Muscle layer of colon (tissue), 2 donors: Measurements from ENCODE around the gene SLAMF9.

Experiments used
- H3K27ac ChIP-seq: one replicate; pipeline ENCODE4 v1.7.0; 2013; ENCODE audit warnings: low read depth, mild to moderate bottlenecking, low read length, moderate library complexity
- H3K27me3 ChIP-seq, 2 donors: one replicate each; pipeline ENCODE4 v1.7.0; 2013; ENCODE audit warnings: low read length in 2 of 2, mild to moderate bottlenecking in 2 of 2; ENCODE audit not compliant: insufficient read depth in 2 of 2, control insufficient read depth in 1 of 2
- H3K36me3 ChIP-seq: one replicate; pipeline ENCODE4 v1.7.0; 2013; ENCODE audit warnings: mild to moderate bottlenecking, low read length; ENCODE audit not compliant: insufficient read depth
- H3K4me1 ChIP-seq: one replicate; pipeline ENCODE4 v1.7.0; 2013; ENCODE audit warnings: mild to moderate bottlenecking, low read length; ENCODE audit not compliant: insufficient read depth
- H3K4me3 ChIP-seq, 2 donors: one replicate each; pipeline ENCODE4 v1.7.0; 2013; ENCODE audit warnings: low read length in 2 of 2, low read depth in 1 of 2, mild to moderate bottlenecking in 1 of 2, moderate library complexity in 1 of 2
- H3K9ac ChIP-seq: one replicate; pipeline ENCODE4 v1.7.0; 2013; ENCODE audit warnings: low read length
- H3K9me3 ChIP-seq: one replicate; pipeline ENCODE4 v1.7.0; 2013; ENCODE audit warnings: mild to moderate bottlenecking, low read length
- donor health status: abdominal sarcoma.
- donor health status: Adenocarcinoma of cecum.

Gene SLAMF9

GRCh38 chr1:159953536-159954515 is at the start of gene SLAMF9:
SLAMF9 (minus strand) TSS chr1:159954237; CDS start chr1:159954137, 100 bp downstream.
- Histone ChIP-seq H3K9ac (no peak within 1 kb of the TSS), H3K36me3 (no peaks in the 10 kb centered on the region), H3K4me1 (peaks cover 11% of the 10 kb centered on the region), H3K27ac (no peak within 1 kb of the TSS), H3K27me3 (no peaks in the 10 kb centered on the region), H3K9me3 (no peaks in the 10 kb centered on the region), H3K4me3 (no peak within 1 kb of the TSS)

DNA sequence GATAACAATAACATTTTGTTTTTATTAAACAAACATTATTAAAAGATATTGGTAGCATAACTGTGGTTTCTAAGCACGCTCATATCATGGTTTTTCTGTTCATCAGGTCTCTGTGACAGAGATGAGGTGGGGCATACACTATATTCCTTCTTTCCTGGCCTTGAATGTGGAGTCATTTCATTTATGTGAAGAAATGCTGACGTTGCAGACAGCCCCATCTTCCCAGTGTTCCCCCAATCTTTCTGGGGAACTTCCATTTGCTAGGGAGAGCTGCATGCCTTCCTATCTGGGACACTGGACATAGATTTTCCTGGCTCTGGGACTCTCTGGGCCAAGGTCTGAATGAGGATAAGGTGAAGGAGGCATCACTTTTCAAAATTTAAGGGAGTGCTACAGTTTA is 47.4 kb upstream of the SLAMF9 start:
- Histone ChIP-seq H3K4me3 (no peak overlapping the region), H3K27ac (no peak overlapping the region), H3K27me3 (no peaks in the 10 kb centered on the region), H3K9me3 (no peaks in the 10 kb centered on the region), H3K4me1 (peaks cover 3% of the 10 kb centered on the region), H3K36me3 (no peaks in the 10 kb centered on the region), H3K9ac (no peak overlapping the region)

GRCh38 chr1:159999204-159999603 is 45.2 kb upstream of the SLAMF9 start:
- Histone ChIP-seq H3K9me3 (no peaks in the 10 kb centered on the region), H3K36me3 (no peaks in the 10 kb centered on the region), H3K4me1 (peaks cover 6% of the 10 kb centered on the region), H3K9ac (no peak overlapping the region), H3K27ac (no peak overlapping the region), H3K27me3 (no peaks in the 10 kb centered on the region), H3K4me3 (no peak overlapping the region)

DNA sequence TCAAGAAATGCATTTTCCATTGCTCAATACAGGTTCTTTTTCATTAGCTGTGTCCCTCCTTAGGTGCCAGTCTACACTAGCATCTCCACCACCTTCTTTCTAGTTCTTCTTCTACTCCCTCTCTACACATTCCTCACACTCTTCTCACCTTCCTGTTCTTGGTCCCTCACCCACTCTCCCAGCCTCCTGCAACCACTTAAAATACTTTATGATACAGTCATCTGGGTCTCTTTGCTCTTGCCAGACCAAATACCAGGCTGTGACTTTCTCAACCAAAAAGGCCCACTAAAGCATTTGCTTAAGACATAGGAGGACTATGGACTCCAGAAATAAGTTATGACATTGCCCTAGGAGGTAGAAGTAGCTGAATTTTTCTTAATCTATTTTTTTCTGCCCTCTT is 42.6 kb upstream of the SLAMF9 start:
- H3K9ac ChIP-seq: no peak overlapping the region
- no peaks in the 10 kb centered on the region for H3K9me3 ChIP-seq
- H3K4me1 ChIP-seq: peaks cover 6% of the 10 kb centered on the region
- H3K27ac ChIP-seq: no peak overlapping the region
- no peak overlapping the region for H3K4me3 ChIP-seq
- H3K27me3 ChIP-seq: no peaks in the 10 kb centered on the region
- no peaks in the 10 kb centered on the region for H3K36me3 ChIP-seq

- Histone ChIP-seq H3K9me3 (no peaks in the 10 kb centered on the region), H3K27ac (no peak overlapping the region), H3K36me3 (no peaks in the 10 kb centered on the region), H3K9ac (no peak overlapping the region), H3K4me3 (no peak overlapping the region), H3K27me3 (no peaks in the 10 kb centered on the region), H3K4me1 (peaks cover 9% of the 10 kb centered on the region)
Observed at GRCh38 chr1:159994896-159995295, 40.9 kb upstream of the SLAMF9 start.

DNA sequence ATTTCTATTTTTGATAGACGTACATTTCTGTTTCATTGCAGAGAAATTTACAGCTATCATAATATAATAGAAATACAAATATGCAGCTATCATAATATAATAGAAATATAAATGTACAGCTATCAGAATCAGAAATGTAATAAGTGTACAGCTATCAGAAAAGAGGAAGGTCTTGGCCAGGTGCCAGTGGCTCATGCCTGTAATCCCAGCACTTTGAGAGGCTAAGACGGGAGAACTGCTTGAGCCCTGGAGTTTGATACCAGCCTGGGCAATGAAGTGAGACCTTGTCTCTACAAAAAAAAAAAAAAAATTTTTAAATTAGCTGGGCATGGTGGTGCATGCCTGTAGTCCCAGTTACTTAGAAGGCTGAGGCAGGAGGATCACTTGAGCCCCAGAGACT is 39.9 kb upstream of the SLAMF9 start:
- no peaks in the 10 kb centered on the region for H3K27me3 ChIP-seq
- no peak overlapping the region for H3K27ac ChIP-seq
- H3K9ac ChIP-seq: no peak overlapping the region
- H3K4me1 ChIP-seq: peaks cover 17% of the 10 kb centered on the region
- no peak overlapping the region for H3K4me3 ChIP-seq
- H3K36me3 ChIP-seq: no peaks in the 10 kb centered on the region
- no peaks in the 10 kb centered on the region for H3K9me3 ChIP-seq

DNA sequence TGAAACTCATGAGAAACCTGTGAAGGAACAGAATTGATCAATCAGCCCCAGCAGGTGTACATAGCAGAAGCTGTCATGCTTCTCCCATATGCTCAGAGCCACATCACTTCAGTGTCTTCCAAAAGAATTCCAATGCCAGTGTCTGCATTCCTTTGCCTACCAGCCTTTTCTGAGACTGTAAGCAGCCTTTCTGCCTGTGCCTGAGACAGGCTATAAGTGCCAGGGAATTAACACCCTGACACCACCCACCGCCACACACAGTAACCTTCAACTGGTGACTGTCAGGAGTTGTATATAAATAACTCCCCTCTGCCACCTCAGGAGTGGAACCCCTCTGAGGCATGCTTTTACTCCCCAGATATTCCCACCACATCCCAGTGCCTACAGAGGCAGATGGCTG is 38.1 kb upstream of the SLAMF9 start:
- H3K9ac ChIP-seq: no peak overlapping the region
- no peaks in the 10 kb centered on the region for H3K36me3 ChIP-seq
- H3K9me3 ChIP-seq: no peaks in the 10 kb centered on the region
- H3K4me3 ChIP-seq: no peak overlapping the region
- no peak overlapping the region for H3K27ac ChIP-seq
- no peaks in the 10 kb centered on the region for H3K27me3 ChIP-seq
- peaks cover 17% of the 10 kb centered on the region for H3K4me1 ChIP-seq

DNA sequence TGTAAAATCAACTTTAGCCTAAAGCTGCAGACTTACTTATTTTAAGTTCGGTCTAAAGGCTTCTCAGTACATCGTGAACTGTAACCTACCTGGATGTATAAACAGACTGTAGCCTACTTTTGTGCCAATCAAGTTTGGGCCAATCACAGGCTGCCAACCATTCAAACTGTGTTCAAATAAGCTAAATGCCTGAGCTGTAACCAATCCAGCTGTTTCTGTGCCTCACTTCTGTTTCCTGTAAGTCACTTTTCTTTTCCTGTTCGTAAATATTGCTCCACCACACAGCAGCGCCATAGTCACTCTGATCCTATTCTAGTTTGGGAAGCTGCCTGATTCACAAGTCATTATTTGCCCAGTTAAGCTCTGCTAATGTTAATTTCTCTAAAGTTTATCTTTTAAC is 37.5 kb upstream of the SLAMF9 start:
- H3K36me3 ChIP-seq: no peaks in the 10 kb centered on the region
- H3K9me3 ChIP-seq: no peaks in the 10 kb centered on the region
- H3K9ac ChIP-seq: no peak overlapping the region
- peaks cover 15% of the 10 kb centered on the region for H3K4me1 ChIP-seq
- no peak overlapping the region for H3K27ac ChIP-seq
- no peaks in the 10 kb centered on the region for H3K27me3 ChIP-seq
- no peak overlapping the region for H3K4me3 ChIP-seq

GRCh38 chr1:159990005-159990404 is 36.0 kb upstream of the SLAMF9 start:
- Histone ChIP-seq H3K27me3 (no peaks in the 10 kb centered on the region), H3K4me3 (no peak overlapping the region)

GRCh38 chr1:159989581-159989980 is 35.5 kb upstream of the SLAMF9 start:
- H3K4me3 ChIP-seq: no peak overlapping the region
- H3K9ac ChIP-seq: no peak overlapping the region
- no peaks in the 10 kb centered on the region for H3K9me3 ChIP-seq
- H3K4me1 ChIP-seq: peaks cover 11% of the 10 kb centered on the region
- H3K27me3 ChIP-seq: no peaks in the 10 kb centered on the region
- no peaks in the 10 kb centered on the region for H3K36me3 ChIP-seq
- H3K27ac ChIP-seq: peak overlapping the region; percentile 41

More at GRCh38 chr1:159990005-159990404, 36.0 kb upstream of the SLAMF9 start:
- Histone ChIP-seq H3K36me3 (no peaks in the 10 kb centered on the region), H3K27ac (peak overlapping the region; percentile 41), H3K4me1 (peaks cover 11% of the 10 kb centered on the region), H3K9ac (no peak overlapping the region), H3K9me3 (no peaks in the 10 kb centered on the region)

DNA sequence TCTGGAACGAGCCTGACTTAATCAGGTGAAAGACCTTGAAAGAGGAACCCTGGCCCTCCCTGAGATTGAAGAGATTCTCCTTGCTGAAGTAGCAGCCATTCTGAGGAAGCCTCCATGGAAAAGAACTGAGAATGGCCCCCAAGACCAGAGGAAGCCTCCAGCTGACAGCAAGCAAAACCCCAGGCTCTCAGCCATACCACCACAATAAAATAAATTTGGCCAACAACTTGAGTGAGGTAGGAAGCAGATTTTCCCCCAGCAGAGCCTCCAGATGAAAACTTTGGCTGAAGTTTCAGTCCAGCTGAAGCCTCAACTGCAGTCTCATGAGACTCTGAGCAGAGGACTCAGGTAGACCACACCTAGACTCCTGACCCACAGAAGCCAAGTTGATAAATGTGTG is 34.0 kb upstream of the SLAMF9 start:
- Histone ChIP-seq H3K36me3 (no peaks in the 10 kb centered on the region), H3K4me1 (peaks cover 11% of the 10 kb centered on the region), H3K27ac (no peak overlapping the region), H3K27me3 (no peaks in the 10 kb centered on the region), H3K4me3 (no peak overlapping the region), H3K9me3 (no peaks in the 10 kb centered on the region), H3K9ac (no peak overlapping the region)

GRCh38 chr1:159987186-159987585 is 33.1 kb upstream of the SLAMF9 start:
- no peaks in the 10 kb centered on the region for H3K27me3 ChIP-seq

More at GRCh38 chr1:159987186-159987585, 33.1 kb upstream of the SLAMF9 start:
- Histone ChIP-seq H3K4me3 (no peak overlapping the region), H3K36me3 (no peaks in the 10 kb centered on the region), H3K27ac (no peak overlapping the region), H3K4me1 (peaks cover 11% of the 10 kb centered on the region), H3K9me3 (no peaks in the 10 kb centered on the region), H3K9ac (no peak overlapping the region)
